HG03521 (cell line): ENCODE data around the gene STOM.

ENCODE experiments used
- ATAC-seq: cut with Tn5 transposase; IDR thresholded peaks from one replicate; pipeline ENCODE4 v1.9.1; 2021; ENCODE audit warnings: mild to moderate bottlenecking, moderate library complexity; ENCODE audit not compliant: unreplicated experiment

STOM gene

GRCh38 chr9:121323449-121324151, 46.5 kb downstream of the STOM start:
- ATAC-seq, result no peak

GRCh38 chr9:121322737-121323448, 47.2 kb downstream of the STOM start:
- ATAC-seq, result no peak

DNA sequence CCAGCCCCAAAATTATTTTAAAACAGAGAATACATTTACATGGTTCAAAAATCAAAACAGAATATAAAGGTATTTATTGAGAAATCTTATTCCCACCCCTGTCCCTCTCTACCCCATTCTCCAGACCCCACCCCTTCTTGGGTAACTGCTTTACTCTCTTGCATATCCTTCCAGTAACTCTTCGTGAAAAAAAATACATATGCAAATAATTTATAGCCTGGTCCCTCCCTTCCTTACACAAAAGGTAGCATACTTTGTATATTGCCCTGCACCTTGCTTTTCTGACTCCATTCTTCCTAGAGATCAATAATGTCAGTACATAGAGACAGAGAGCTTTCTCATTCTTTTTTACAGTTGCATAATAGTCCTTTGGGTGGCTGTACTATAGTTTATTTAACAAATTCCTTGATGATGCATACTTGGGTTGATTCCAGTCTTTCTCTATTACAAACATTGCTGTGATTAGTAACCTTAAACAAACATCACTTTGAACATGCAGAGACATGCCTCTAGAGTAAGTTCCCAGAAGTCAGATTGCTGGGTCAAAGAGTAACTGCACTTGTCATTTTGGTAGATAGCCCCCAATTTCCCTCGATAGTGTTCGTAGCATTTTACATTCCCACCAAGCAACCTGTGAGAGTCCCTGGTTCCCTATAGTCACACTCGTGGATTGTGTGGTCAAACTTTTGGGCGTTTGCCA, 47.9 kb downstream of the STOM start:
- no peak for ATAC-seq

DNA sequence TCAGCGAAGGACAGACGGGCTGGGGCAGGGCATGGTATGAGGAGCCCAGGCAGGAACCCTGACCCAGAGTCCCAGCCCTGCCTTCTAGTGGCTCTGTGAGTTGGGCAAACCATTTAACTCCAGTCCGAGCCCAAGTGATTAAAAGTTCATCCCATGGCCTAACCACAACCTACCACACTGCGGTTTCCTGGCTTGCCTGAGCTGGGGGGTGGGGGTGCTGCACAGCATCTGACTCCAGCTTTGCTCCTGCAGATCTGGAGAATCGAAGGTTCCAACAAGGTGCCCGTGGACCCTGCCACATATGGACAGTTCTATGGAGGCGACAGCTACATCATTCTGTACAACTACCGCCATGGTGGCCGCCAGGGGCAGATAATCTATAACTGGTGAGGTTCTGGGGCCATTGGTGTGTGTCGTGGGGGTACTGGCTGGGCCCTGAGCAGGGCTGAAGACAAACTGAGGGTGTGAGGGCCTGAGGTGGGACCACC, 49.0 kb downstream of the STOM start:
- no peak for ATAC-seq

- no peak for ATAC-seq
These were observed 50.7 kb downstream of the STOM start for GRCh38 chr9:121319383-121319780.

- ATAC-seq, result no peak
These were observed 51.2 kb downstream of the STOM start for GRCh38 chr9:121318631-121319382.

DNA sequence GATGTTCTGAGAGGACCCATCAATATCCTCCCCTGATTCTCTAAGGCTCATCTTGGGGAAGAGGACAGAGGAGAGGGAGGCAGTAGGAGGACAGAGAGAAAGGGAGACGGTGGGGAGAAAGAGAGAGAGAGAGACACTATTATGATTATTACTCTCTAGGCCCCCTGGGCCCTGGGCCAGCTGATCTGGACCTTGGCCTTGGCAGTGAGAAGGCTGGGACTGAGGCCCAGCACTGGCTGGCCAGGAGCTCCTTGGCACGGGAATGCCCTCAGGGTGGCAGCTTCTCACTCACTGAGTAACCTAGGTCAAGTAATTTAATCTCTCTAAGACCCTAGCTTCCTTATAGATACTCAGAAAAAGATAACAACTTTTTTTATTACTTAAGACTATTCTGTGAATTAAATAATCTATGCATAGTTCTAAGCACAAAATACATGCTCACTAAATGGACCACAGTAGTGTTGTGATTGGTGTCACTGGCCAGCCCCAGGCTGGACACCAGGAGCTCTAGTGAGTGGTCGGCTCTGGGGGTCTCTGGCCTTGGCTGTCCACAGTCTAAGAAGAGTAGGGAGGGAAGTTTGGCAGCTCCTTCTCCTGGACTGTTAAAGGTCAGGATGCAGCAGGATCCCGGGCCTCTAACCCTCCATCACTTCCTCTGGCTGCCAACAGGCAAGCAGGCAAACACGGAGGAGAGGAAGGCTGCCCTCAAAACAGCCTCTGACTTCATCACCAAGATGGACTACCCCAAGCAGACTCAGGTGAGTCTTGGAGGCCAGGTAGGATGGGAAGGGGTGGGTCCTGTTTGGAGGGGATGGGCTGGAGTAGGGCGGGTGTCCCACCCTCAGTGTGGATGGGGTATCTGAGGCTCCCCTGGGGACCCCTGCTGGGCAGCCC, 52.1 kb downstream of the STOM start:
- ATAC-seq, result no peak

DNA sequence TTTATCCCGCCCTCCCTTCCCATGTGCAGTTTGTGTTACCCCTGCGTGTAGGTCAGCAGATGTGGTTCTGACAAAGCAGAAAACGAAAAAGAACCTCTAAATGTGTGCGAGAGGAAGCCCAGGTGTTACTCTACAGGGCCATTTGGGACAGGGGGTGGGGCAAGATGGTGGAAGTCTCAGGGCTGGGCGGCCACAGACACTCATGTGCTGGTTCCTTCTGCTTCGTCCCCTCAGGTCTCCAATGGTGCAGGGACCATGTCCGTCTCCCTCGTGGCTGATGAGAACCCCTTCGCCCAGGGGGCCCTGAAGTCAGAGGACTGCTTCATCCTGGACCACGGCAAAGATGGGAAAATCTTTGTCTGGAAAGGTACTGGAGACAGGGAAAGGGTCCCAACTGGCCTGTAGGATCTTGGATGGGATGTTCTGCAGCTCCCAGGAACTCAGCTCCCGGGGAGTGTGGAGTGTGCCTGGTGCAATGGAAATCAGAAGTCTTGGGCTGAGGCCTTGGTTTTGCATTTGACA, 53.1 kb downstream of the STOM start:
- no peak for ATAC-seq

GRCh38 chr9:121316378-121316777, 53.7 kb downstream of the STOM start:
- ATAC-seq, result no peak

GRCh38 chr9:121313458-121314152, 56.4 kb downstream of the STOM start:
- no peak for ATAC-seq

DNA sequence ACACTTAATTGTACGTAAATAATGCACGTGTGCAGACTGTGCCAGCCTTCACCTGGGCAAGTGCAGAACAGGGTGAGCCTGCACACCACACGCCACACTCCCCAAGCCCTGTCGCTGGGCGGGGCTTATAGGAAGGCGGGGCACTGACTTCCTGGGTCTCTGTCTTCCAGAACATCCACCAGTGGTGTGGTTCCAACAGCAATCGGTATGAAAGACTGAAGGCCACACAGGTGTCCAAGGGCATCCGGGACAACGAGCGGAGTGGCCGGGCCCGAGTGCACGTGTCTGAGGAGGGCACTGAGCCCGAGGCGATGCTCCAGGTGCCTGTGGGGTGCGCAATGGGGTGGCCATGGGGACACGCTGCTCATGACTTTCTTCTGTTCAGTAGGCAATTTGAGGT, 57.9 kb downstream of the STOM start:
- no peak for ATAC-seq

DNA sequence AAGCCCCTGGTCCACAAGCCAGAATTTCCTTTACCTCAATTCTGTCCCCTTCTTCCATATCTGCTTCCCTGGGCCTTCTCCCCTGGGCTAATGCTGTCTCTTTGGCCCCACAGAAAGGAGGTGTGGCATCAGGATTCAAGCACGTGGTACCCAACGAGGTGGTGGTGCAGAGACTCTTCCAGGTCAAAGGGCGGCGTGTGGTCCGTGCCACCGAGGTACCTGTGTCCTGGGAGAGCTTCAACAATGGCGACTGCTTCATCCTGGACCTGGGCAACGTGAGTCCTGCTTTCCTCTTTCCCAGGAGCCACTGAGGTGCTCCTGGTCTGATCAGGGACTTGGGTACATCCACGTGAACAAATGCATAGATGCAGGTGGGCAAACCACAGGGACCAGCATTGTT, 59.5 kb downstream of the STOM start:
- ATAC-seq, result no peak

DNA sequence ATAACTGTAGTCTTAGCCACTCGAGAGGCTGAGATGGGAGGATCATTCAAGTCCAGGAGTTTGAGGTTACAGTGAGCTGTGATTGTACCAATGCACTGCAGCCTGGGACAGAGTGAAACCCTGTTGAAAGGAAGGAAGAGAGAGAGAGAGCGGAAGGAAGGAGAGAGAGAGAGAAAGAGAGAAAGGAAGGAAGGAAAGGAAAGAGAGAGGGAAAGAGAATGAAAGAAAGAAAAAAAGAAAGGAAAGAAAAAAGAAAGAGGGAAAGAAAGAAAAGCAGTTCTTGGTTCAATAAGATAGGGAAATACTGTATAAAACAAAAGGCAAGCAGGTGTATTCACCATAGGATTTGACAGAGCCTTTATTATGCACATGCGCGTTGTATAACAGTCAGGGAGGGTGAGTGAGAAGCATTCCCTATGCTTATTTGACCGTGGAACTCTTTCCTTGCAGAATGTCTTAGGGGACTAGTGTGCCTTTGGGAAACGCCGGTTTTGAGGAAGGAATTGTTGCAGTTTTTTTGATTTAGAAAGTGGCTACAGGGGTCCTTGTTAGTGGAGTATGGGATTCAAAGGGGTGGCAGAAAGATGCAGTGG, 60.1 kb downstream of the STOM start:
- ATAC-seq, result no peak

GRCh38 chr9:121309171-121309570, 60.9 kb downstream of the STOM start:
- no peak for ATAC-seq

DNA sequence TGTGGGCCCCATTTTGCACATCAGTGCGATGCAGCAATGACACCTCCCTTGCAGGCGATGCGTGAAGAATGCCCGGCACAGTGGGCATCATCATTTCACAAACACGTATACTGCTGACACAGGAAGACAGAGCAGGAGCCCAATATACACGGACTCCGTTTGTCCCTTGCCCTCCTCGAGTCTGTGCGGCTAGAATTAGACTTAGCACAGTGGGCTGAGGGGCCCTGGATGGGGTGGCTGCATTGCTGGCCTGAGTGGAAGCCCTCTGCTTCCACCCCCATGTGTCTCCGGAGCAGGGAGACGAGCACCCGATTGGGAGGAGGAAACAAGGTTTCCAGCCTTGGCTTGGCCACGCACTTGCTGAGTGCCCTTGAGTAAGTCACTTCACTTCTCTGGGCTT, 61.3 kb downstream of the STOM start:
- no peak for ATAC-seq

GRCh38 chr9:121307976-121308375, 62.1 kb downstream of the STOM start:
- no peak for ATAC-seq

DNA sequence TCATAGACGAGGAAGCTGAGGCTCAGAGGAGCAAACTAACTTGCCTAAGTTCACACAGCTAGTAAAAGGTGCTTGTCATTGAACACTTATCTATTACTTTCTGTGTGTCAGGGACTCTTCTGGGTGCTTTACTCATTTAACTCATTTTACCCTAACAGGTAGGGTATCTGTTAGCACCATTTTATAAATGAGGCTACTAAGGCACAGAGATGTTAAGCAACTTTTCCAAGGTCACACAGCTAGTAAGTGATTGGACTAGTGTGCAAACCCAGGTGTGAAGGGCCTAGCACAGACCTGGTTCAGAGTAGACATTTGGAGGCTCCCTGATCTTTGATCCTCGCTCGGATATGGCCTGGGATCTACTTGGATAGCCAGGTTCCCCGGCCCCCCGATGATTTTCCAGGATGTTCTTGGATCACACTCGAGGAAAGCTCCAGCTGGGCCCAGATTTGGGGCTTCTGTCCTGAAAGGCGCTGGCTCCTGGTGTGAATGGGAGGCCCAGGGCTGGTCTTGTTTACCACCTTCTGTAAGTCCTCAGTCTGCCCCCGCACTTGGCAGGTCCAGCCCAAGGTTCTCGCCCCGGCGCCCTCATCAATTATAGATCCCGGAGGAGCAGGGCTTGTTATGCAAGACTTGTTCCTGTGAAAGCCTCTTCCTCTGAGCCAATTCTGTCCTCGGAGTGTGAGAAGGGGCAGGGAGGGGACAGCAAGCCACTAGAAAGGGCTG, 64.6 kb downstream of the STOM start:
- no peak for ATAC-seq

DNA sequence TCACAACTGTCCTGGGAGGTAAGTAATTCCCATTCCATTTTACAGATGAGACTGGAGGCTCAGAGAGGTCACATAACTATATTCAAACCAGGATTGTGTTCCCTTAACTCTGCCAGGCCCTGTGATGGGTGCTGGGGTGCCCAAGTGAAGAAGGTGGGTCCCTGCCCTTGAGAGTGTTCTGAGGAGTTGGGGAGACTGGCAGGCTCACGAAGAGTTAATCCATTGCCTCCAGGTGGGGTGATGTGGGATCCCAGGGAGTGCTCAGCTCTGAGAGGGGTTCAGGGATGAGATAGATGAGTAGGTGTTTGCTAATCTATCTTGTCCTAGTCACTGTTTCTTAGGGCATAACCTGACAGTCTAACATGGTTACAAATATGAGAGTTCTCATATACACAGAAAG, 65.3 kb downstream of the STOM start:
- no peak for ATAC-seq
